OCI-LY3 (cell line): ENCODE measurements around the gene AP1S1.
"Not testable (repeated sequence)": the region's sequence is repeated elsewhere in the genome, so short reads cannot be mapped to it uniquely, and the experiment has no call there.

Experiments used
- H2AFZ ChIP-seq: fragments of 200-600, 300-600 bp; shearing (Covaris generic); 2 replicates; pipeline ENCODE4 v1.6.0; 2014; ENCODE audit warnings: antibody characterized with exemption, low read depth, low read length
- H3K27ac ChIP-seq: fragments of 200-600, 300-600 bp; sonication (generic); 2 replicates; pipeline ENCODE4 v1.5.1; 2014; ENCODE audit warnings: mild to moderate bottlenecking, low read length, moderate library complexity, mixed read lengths
- H3K27me3 ChIP-seq: fragments of 200-600, 300-600 bp; sonication (generic); 2 replicates; pipeline ENCODE4 v1.6.1; 2014; ENCODE audit warnings: low read depth, low read length, mixed read lengths
- H3K36me3 ChIP-seq: fragments of 200-600, 300-600 bp; sonication (generic); replicated peaks from 2 replicates; pipeline ENCODE3; 2014; ENCODE audit warnings: low read depth, low read length, mixed read lengths
- H3K4me1 ChIP-seq: fragments of 300-600, 200-600 bp; sonication (generic); 2 replicates; pipeline ENCODE4 v1.6.1; 2014; ENCODE audit warnings: low read length, mixed read lengths
- H3K4me2 ChIP-seq: fragments of 200-600, 300-600 bp; sonication (generic); 2 replicates; pipeline ENCODE4 v1.6.1; 2014; ENCODE audit warnings: low read length, mixed read lengths
- H3K4me3 ChIP-seq: fragments of 300-600, 200-600 bp; sonication (generic); 2 replicates; pipeline ENCODE4 v1.5.1; 2014; ENCODE audit warnings: antibody characterized with exemption, mild to moderate bottlenecking, low read length, moderate library complexity
- H3K79me2 ChIP-seq: fragments of 300-600, 200-600 bp; shearing (Covaris generic); 2 replicates; pipeline ENCODE4 v1.6.1; 2014; ENCODE audit warnings: mild to moderate bottlenecking, low read length, mixed read lengths
- H3K9ac ChIP-seq: fragments of 300-600, 200-600 bp; shearing (Covaris generic); 2 replicates; pipeline ENCODE4 v1.6.0; 2014; ENCODE audit warnings: mild to moderate bottlenecking, low read length, moderate library complexity
- H3K9me3 ChIP-seq: fragments of 200-600, 300-600 bp; shearing (Covaris generic); 2 replicates; pipeline ENCODE4 v1.6.1; 2014; ENCODE audit warnings: low read length, mixed read lengths; ENCODE audit not compliant: insufficient read depth
- H4K20me1 ChIP-seq: fragments of 200-600, 300-600 bp; sonication (generic); 2 replicates; pipeline ENCODE4 v1.6.1; 2016; ENCODE audit warnings: low read length, mixed read lengths; ENCODE audit not compliant: insufficient read depth
- CTCF ChIP-seq: fragments of 200-600, 300-600 bp; sonication (generic); IDR thresholded peaks from 2 replicates; pipeline ENCODE4 v1.5.1; 2014; ENCODE audit warnings: antibody characterized with exemption, low read length, low read depth
- EZH2phosphoT487 ChIP-seq: fragments of 200-600 bp; shearing (Covaris generic); IDR thresholded peaks from 2 replicates; pipeline ENCODE4 v1.6.1; 2018; ENCODE audit warnings: antibody characterized with exemption, mixed run types, low read depth

The AP1S1 gene

DNA sequence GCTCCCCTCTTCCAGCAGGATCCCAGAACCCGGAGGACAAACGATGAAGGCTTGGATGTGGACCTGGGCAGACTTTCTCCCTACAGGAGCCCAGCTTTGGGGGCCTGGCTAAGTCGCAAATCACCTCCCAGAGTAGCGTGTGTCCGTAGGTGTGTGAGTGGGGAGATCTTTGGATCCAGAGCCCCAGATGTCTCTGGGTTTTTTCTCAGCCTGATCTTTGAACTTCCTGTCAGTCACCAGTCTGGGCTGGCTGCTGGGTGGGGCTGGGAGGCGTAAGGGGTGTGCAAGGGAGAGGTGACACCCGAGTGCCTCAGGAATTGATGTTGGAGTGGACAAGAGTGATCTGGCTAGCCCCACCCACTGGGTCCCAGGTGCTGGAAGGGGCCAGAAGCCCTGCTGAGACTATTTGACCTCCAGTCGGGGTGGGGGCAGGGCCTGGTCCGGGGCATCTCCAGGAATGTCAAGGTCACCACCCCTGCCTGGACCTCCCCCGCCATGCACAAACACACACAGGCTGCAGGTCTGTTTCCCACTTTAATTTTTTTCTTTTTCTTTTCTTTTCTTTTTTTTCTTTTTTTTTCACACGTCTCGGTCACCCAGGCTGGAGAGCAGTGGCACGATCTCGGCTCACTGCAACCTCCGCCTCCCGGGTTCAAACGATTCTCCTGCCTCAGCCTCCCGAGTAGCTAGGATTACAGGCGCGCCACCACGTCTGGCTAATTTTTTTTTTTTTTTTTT, 46.8 kb downstream of the AP1S1 start, which contains the start of gene MOGAT3:
Gene MOGAT3 (minus strand): TSS at position 175 of the 738 bp plus-strand sequence. CDS start 182 bp downstream, outside the sequence.
- no peak for TF ChIP-seq CTCF
- no peak for TF ChIP-seq EZH2phosphoT487
- no peak within 1 kb of the TSS for H3K27ac ChIP-seq
- H4K20me1 ChIP-seq: no peaks in the 10 kb centered on the region
- H3K36me3 ChIP-seq: no peaks in the 10 kb centered on the region
- H3K4me3 ChIP-seq: no peak within 1 kb of the TSS
- H3K4me2 ChIP-seq: no peak within 1 kb of the TSS
- no peaks in the 10 kb centered on the region for H3K79me2 ChIP-seq
- no peak within 1 kb of the TSS for H3K9ac ChIP-seq
- H3K4me1 ChIP-seq: no peaks in the 10 kb centered on the region
- H3K27me3 ChIP-seq: no peaks in the 10 kb centered on the region
- no peaks in the 10 kb centered on the region for H3K9me3 ChIP-seq
- no peak within 1 kb of the TSS for H2AFZ ChIP-seq

- Histone ChIP-seq H3K4me1 (no peaks in the 10 kb centered on the region), H3K79me2 (no peaks in the 10 kb centered on the region), H3K9ac (no peak overlapping the region), H2AFZ (no peak overlapping the region), H3K4me3 (no peak overlapping the region), H3K27ac (no peak overlapping the region), H3K27me3 (no peaks in the 10 kb centered on the region), H3K4me2 (no peak overlapping the region), H3K36me3 (no peaks in the 10 kb centered on the region), H4K20me1 (no peaks in the 10 kb centered on the region), H3K9me3 (no peaks in the 10 kb centered on the region)
- TF ChIP-seq EZH2phosphoT487: no peak
- TF ChIP-seq CTCF: no peak
Observed at GRCh38 chr7:101201695-101202602, 47.7 kb downstream of the AP1S1 start.

DNA sequence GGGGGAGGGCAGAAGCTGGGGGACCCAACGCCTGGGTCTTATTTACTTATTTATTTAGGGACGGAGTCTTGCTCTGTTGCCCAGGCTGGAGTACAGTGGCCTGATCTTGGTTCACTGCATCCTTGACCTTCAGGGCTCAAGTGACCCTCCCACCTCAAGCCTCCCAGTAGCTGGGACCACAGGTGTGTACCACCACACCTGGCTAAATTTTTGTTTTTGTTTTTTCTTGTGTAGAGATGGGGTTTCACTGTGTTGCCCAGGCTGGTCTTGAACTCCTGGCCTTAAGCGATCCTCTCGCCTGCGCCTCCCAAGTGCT, 48.3 kb downstream of the AP1S1 start:
- Histone ChIP-seq H4K20me1 (no peaks in the 10 kb centered on the region), H3K9ac (no peak overlapping the region), H3K9me3 (no peaks in the 10 kb centered on the region), H2AFZ (no peak overlapping the region), H3K27ac (no peak overlapping the region), H3K4me2 (no peak overlapping the region), H3K36me3 (no peaks in the 10 kb centered on the region), H3K4me1 (no peaks in the 10 kb centered on the region), H3K27me3 (no peaks in the 10 kb centered on the region), H3K4me3 (no peak overlapping the region), H3K79me2 (no peaks in the 10 kb centered on the region)
- TF ChIP-seq EZH2phosphoT487 (no peak), CTCF (no peak)

DNA sequence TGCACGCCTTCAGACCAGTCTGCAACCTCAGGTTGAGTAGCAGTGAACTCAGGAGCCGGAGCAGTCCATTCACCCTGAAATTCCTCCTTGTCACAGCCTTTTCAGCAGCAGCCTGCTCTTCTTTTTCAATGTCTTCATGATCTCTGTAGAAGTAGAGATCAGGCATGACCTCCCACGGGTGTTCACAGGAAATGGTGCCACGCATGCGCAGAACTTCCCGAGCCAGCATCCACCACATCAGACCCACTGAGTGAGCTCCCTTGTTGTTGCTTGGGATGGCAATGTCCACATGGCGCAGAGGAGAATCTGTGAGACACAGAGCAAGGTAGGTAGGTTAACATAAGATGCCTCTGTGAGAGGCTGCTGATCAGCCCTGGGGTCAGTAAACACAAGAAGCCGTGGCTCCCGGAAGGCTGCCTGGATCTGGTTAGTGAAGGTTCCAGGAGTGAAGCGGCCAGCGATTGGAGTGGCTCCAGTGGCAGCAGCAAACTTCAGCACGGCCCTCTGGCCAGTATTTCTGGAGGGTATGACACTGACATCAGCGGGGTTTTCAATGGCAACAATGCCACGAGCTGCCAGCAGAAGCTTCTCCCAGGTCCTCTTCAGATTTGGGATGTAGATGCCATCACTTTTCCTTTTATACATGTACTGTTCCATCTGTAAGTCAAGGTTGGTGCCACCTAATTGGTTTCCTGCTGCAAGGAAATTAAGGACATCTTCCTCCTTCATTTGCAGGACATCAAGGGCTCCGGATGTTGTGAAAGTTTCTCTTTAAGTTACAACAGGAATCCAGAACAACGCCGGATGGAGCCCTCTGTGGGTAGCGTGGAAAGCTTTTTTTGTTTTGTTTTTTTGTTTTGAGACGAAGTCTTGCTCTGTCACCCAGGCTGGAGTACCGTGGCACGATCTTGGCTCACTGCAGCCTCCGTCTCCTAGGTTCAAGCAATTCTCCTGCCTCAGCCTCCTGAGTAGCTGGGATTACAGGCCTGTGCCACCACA, 49.8 kb downstream of the AP1S1 start:
- not testable (repeated sequence) for H3K4me3 ChIP-seq, H3K79me2 ChIP-seq, H4K20me1 ChIP-seq, H3K36me3 ChIP-seq, H3K27ac ChIP-seq, H3K9ac ChIP-seq, H3K27me3 ChIP-seq, H3K4me1 ChIP-seq, H3K9me3 ChIP-seq, H3K4me2 ChIP-seq, H2AFZ ChIP-seq
